Stimulated activated effector memory CD8-positive, alpha-beta T cell treated with anti-CD3 and anti-CD28 coated beads, Interleukin-12 subunit alpha, Interleukin-12 subunit beta, amount 100 ng/mL, for 72 hours (primary cell): ENCODE data around the gene BFSP2.
"Not testable (repeated sequence)": the region's sequence is repeated elsewhere in the genome, so short reads cannot be mapped to it uniquely, and the experiment has no call there.

ENCODE experiments used
- ATAC-seq: fragments of 150-1000 bp; cut with Tn5 transposase; 2 replicates; pipeline ENCODE4 v1.10.0; 2021
- DNase-seq, 2 donors: peaks; one replicate each; pipeline ENCODE4 v3.0.0; 2021 to 2022; ENCODE audit warnings: low spot score in 2 of 2
- H3K27ac Mint-ChIP-seq: one replicate; pipeline ENCODE4 v1.8.0; 2022; ENCODE audit warnings: mild to moderate bottlenecking, mixed read lengths
- H3K36me3 Mint-ChIP-seq: one replicate; pipeline ENCODE4 v1.8.0; 2022; ENCODE audit warnings: mild to moderate bottlenecking, mixed read lengths
- H3K4me1 Mint-ChIP-seq: one replicate; pipeline ENCODE4 v1.8.0; 2022; ENCODE audit warnings: mixed read lengths
- H3K4me3 Mint-ChIP-seq: one replicate; pipeline ENCODE4 v1.8.0; 2022; ENCODE audit warnings: mild to moderate bottlenecking, mixed read lengths
- H3K9me3 Mint-ChIP-seq: one replicate; pipeline ENCODE4 v1.8.0; 2022; ENCODE audit warnings: mixed read lengths

BFSP2 gene

GRCh38 chr3:133472889-133473288 is 73.0 kb downstream of the BFSP2 start:
- Mint-ChIP-seq H3K9me3 (no peaks in the 10 kb centered on the region), H3K4me1 (peaks cover 5% of the 10 kb centered on the region), H3K27ac (no peak overlapping the region), H3K36me3 (no peaks in the 10 kb centered on the region), H3K4me3 (no peak overlapping the region)
- ATAC-seq (no peak), DNase-seq (no peak)

DNA sequence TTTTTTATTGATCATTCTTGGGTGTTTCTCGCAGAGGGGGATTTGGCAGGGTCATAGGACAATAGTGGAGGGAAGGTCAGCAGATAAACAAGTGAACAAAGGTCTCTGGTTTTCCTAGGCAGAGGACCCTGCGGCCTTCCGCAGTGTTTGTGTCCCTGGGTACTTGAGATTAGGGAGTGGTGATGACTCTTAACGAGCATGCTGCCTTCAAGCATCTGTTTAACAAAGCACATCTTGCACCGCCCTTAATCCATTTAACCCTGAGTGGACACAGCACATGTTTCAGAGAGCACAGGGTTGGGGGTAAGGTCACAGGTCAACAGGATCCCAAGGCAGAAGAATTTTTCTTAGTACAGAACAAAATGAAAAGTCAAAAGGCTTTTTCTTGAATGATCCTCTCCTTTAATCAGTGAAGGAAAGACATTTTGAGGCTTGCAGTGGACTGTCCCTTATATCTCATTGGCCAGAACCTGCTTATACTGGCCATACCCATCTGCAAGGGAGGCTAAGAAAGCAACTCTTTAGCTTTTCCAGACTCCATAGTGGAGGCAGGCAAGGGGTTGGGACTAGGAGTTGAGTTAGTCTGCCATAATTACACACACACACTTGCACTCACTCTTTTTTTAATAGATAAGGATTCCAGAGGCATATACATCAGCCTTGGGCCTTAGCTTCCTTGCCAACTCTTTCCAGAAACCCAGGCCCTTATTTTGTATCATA is 73.8 kb downstream of the BFSP2 start:
- DNase-seq, H3K27ac Mint-ChIP-seq, H3K4me3 Mint-ChIP-seq, ATAC-seq, H3K9me3 Mint-ChIP-seq, H3K4me1 Mint-ChIP-seq, H3K36me3 Mint-ChIP-seq: not testable (repeated sequence)

GRCh38 chr3:133474251-133474801 is 74.5 kb downstream of the BFSP2 start:
- Mint-ChIP-seq H3K36me3 (no peaks in the 10 kb centered on the region), H3K4me3 (no peak overlapping the region), H3K4me1 (no peaks in the 10 kb centered on the region), H3K27ac (no peak overlapping the region), H3K9me3 (no peaks in the 10 kb centered on the region)
- no peak for ATAC-seq
- DNase-seq = no peak

DNA sequence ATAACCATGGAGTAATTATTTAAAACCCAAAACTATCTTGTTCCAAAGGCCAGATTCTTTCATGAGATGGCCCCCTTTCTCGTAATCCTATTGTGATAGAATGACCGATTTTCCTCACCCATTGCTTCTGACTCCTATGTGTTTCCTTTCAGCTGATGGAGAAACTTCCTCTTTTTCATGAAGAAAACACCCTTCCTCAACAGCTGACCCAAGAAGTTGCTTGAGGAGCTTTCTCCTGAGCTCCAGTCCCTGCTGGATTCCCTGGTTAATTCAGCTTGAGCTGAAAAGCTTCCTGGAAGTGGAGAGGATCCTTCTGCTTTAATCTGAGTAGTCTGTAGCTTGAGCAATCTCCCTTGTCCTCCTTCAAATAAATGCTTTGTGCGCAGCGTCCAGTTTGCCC is 75.0 kb downstream of the BFSP2 start:
- no peaks in the 10 kb centered on the region for H3K36me3 Mint-ChIP-seq
- DNase-seq (no peak), ATAC-seq (no peak)
- no peaks in the 10 kb centered on the region for H3K9me3 Mint-ChIP-seq
- no peak overlapping the region for H3K27ac Mint-ChIP-seq
- H3K4me3 Mint-ChIP-seq = no peak overlapping the region
- no peaks in the 10 kb centered on the region for H3K4me1 Mint-ChIP-seq

GRCh38 chr3:133475245-133476010 is 75.6 kb downstream of the BFSP2 start:
- H3K27ac Mint-ChIP-seq = no peak overlapping the region
- H3K36me3 Mint-ChIP-seq = no peaks in the 10 kb centered on the region
- DNase-seq (no peak), ATAC-seq (peak; percentile 92)
- H3K9me3 Mint-ChIP-seq = no peaks in the 10 kb centered on the region
- no peaks in the 10 kb centered on the region for H3K4me1 Mint-ChIP-seq
- H3K4me3 Mint-ChIP-seq = no peak overlapping the region

- H3K4me3 Mint-ChIP-seq = no peak overlapping the region
- no peaks in the 10 kb centered on the region for H3K36me3 Mint-ChIP-seq
- no peaks in the 10 kb centered on the region for H3K9me3 Mint-ChIP-seq
- no peak overlapping the region for H3K27ac Mint-ChIP-seq
- no peak for DNase-seq
- ATAC-seq = no peak
- H3K4me1 Mint-ChIP-seq = no peaks in the 10 kb centered on the region
These were observed 77.1 kb downstream of the BFSP2 start for GRCh38 chr3:133476971-133477375.

- H3K9me3 Mint-ChIP-seq = no peaks in the 10 kb centered on the region
- no peak for ATAC-seq
- H3K4me1 Mint-ChIP-seq = no peaks in the 10 kb centered on the region
- no peak for DNase-seq
- H3K4me3 Mint-ChIP-seq = no peak overlapping the region
- no peak overlapping the region for H3K27ac Mint-ChIP-seq
- no peaks in the 10 kb centered on the region for H3K36me3 Mint-ChIP-seq
These were observed 77.6 kb downstream of the BFSP2 start for GRCh38 chr3:133477487-133477886.

- no peak overlapping the region for H3K4me3 Mint-ChIP-seq
- no peak for DNase-seq
- H3K4me1 Mint-ChIP-seq = no peaks in the 10 kb centered on the region
- no peak for ATAC-seq
- no peaks in the 10 kb centered on the region for H3K9me3 Mint-ChIP-seq
- H3K36me3 Mint-ChIP-seq = no peaks in the 10 kb centered on the region
- no peak overlapping the region for H3K27ac Mint-ChIP-seq
These were observed 78.8 kb downstream of the BFSP2 start for GRCh38 chr3:133478624-133479023.

GRCh38 chr3:133479401-133479800 is 79.5 kb downstream of the BFSP2 start:
- Mint-ChIP-seq H3K9me3 (no peaks in the 10 kb centered on the region), H3K27ac (no peak overlapping the region), H3K4me3 (no peak overlapping the region), H3K36me3 (no peaks in the 10 kb centered on the region), H3K4me1 (no peaks in the 10 kb centered on the region)
- no peak for DNase-seq
- ATAC-seq = no peak

DNA sequence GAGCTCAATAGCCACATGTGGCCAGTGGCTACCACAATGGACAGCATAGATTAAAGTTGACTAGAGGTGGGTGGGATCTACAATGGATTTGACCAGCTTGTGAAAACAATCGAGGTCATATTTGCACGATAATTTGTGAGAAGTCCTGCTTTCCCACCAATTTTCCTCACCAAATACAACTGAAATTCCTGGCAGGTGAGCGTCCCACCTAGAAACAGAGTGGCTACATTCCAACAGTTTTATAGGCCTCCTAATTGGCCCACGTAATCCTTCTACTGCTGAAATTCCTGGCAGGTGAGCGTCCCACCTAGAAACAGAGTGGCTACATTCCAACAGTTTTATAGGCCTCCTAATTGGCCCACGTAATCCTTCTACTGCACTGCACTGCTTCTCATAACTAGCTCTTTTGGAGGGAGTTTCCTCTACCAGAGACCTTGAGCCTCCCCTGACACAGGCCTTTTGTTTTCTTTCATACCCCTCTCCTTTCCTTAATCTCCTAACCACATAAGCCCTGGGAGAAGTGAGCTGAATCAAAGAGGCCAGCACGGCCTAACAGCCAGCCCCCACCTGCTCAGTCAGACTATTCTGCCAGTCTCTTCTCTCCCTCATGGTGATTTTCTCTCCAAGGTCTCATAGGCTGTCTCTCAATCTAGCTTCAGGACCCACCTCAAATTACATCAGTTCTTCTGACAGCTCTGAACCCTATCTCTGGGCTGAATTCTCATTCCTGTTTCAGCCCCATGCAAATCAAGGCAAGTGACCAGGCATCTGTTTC is 80.2 kb downstream of the BFSP2 start:
- H3K36me3 Mint-ChIP-seq = no peaks in the 10 kb centered on the region
- H3K4me1 Mint-ChIP-seq = no peaks in the 10 kb centered on the region
- DNase-seq = no peak
- peak overlapping the region; percentile 15 for H3K27ac Mint-ChIP-seq
- no peaks in the 10 kb centered on the region for H3K9me3 Mint-ChIP-seq
- no peak overlapping the region for H3K4me3 Mint-ChIP-seq
- no peak for ATAC-seq

GRCh38 chr3:133482474-133482873 is 82.6 kb downstream of the BFSP2 start:
- not testable (repeated sequence) for ATAC-seq, H3K4me1 Mint-ChIP-seq, H3K4me3 Mint-ChIP-seq, H3K9me3 Mint-ChIP-seq, H3K36me3 Mint-ChIP-seq, H3K27ac Mint-ChIP-seq, DNase-seq

GRCh38 chr3:133486658-133487057 is 86.8 kb downstream of the BFSP2 start:
- Mint-ChIP-seq H3K36me3 (peaks cover 11% of the 10 kb centered on the region), H3K4me3 (no peak overlapping the region), H3K4me1 (peaks cover 22% of the 10 kb centered on the region), H3K27ac (peak overlapping the region; percentile 41), H3K9me3 (no peaks in the 10 kb centered on the region)
- ATAC-seq = no peak
- no peak for DNase-seq

GRCh38 chr3:133487204-133487603 is 87.3 kb downstream of the BFSP2 start:
- Mint-ChIP-seq H3K4me1 (peaks cover 26% of the 10 kb centered on the region), H3K4me3 (no peak overlapping the region), H3K36me3 (peaks cover 11% of the 10 kb centered on the region), H3K9me3 (no peaks in the 10 kb centered on the region), H3K27ac (no peak overlapping the region)
- DNase-seq (no peak), ATAC-seq (no peak)

DNA sequence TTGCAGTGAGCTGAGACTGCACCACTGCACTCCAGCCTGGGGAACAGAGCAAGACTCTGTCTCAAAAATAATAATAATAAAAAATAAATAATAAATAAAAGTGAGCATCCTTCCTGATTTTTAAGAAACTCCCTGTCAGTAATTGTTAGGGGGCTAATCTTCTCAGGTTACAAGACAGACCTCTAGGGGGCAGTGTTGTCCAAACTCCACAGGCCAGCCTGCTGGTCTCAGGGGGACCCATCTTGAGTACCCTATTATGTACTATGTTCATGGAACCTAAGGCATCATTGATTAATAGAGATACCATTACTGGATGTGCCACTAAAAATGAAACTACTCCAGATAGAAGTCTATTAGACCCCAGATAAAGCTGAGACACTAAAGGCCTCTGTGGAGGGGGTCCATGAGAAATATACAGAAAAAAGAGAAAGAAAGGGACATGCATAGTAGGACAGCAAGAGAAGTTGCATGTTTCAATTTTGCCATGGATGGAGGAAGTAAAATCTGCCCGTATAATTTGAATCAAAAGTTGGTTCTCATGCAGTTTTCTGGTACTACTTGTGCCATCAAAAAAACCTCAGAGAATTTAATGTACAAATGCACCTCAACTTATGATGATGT is 88.2 kb downstream of the BFSP2 start:
- Mint-ChIP-seq H3K9me3 (no peaks in the 10 kb centered on the region), H3K4me3 (no peak overlapping the region), H3K36me3 (peaks cover 11% of the 10 kb centered on the region), H3K27ac (peak overlapping the region; percentile 37), H3K4me1 (peaks cover 30% of the 10 kb centered on the region)
- ATAC-seq (no peak), DNase-seq (peak; percentile 45 to 71)

- no peak overlapping the region for H3K4me3 Mint-ChIP-seq
- ATAC-seq (no peak), DNase-seq (no peak)
- peaks cover 30% of the 10 kb centered on the region for H3K4me1 Mint-ChIP-seq
- peak overlapping the region; percentile 45 for H3K27ac Mint-ChIP-seq
- no peaks in the 10 kb centered on the region for H3K9me3 Mint-ChIP-seq
- peaks cover 11% of the 10 kb centered on the region for H3K36me3 Mint-ChIP-seq
These were observed 89.0 kb downstream of the BFSP2 start for GRCh38 chr3:133488785-133489367.
